Esophagus (tissue), 2 donors: ENCODE data around the gene PEAK1. TPM values are rescaled to one million over a fixed set of nuclear protein-coding genes. Genes with fewer than 3 reads are reported as not detected.

Experiments used
- H3K27ac ChIP-seq, 2 donors: one replicate each; pipeline ENCODE4 v1.5.1; 2013; ENCODE audit warnings: low read depth in 2 of 2, mild to moderate bottlenecking in 2 of 2, inconsistent platforms in 1 of 2, low read length in 1 of 2, moderate library complexity in 1 of 2
- H3K27me3 ChIP-seq, 2 donors: one replicate each; pipeline ENCODE4 v1.6.1; 2013; ENCODE audit warnings: low read length in 2 of 2, control low read depth in 1 of 2, mild to moderate bottlenecking in 1 of 2; ENCODE audit not compliant: insufficient read depth in 2 of 2, control insufficient read depth in 1 of 2
- H3K36me3 ChIP-seq, 2 donors: one replicate each; pipeline ENCODE4 v1.6.1; 2013; ENCODE audit warnings: low read length in 1 of 2; ENCODE audit not compliant: control insufficient read depth in 2 of 2, insufficient read depth in 2 of 2
- H3K4me1 ChIP-seq, 2 donors: one replicate each; pipeline ENCODE4 v1.6.1; 2013; ENCODE audit warnings: low read length in 1 of 2; ENCODE audit not compliant: control insufficient read depth in 2 of 2, insufficient read depth in 2 of 2
- H3K4me3 ChIP-seq, 2 donors: one replicate each; pipeline ENCODE4 v1.5.1; 2013; ENCODE audit warnings: low read length in 2 of 2, mild to moderate bottlenecking in 2 of 2, low read depth in 1 of 2, moderate library complexity in 1 of 2
- H3K9me3 ChIP-seq, 2 donors: one replicate each; pipeline ENCODE4 v1.6.1; 2013; ENCODE audit warnings: mild to moderate bottlenecking in 2 of 2, low read depth in 1 of 2, low read length in 1 of 2, moderate library complexity in 1 of 2; ENCODE audit not compliant: control insufficient read depth in 2 of 2, insufficient read depth in 1 of 2
- WGBS, 2 donors: extraction: QIAGEN DNeasy Blood & Tissue Kit; methylation state at CpG; one replicate each; pipeline ENCODE4 v1.1.7; 2013; 5-methylcytosine and 5-hydroxymethylcytosine counted together
- polyA plus RNA-seq, 2 donors: library from polyadenylated mRNA; stranded (reverse); fragments of 200-250 nt; gene quantifications; one replicate each; pipeline ENCODE4 v1.2.3, GENCODE V29; 2013
- donor health status: healthy with polysubstance abuse.
- donor health status: Bipolar disorder and iron deficiency.

PEAK1 gene
- polyA plus RNA-seq, 2 donors: 1.9 to 3.6 TPM

DNA sequence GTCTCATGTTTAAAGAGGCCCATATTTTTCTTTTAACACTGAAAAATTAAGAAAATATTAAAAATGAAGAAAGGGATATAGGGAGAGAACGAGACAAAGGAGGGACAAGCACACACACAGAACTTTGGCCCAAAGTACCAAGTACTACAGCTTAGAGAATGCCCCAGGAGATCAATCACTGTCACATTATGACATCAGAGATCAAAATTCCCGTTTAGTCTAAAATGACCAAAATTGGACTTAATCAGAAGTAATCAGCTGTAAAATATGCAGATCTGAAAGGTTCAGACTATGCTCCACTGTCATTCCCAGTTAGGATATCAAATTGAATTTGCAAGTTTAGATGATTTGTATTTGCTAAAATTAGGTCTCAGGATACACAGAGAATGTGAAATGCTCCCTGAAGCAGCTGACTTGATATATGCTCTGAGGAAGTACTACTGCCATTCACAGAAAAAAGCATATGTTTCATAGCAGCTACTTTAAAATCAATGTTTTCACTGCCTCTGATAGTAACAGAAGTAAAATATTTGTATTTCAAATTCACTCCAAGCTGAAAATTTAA is 123.0 kb downstream of the PEAK1 start:
- no peak overlapping the region for H3K4me3 ChIP-seq
- H3K27me3 ChIP-seq: no peaks in the 10 kb centered on the region
- no peaks in the 10 kb centered on the region for H3K9me3 ChIP-seq
- WGBS, 2 donors: 63 to 77% methylated on average over 2 of the region's 2 CpGs
- H3K27ac ChIP-seq: no peak overlapping the region
- no peaks in the 10 kb centered on the region for H3K36me3 ChIP-seq
- no peaks in the 10 kb centered on the region for H3K4me1 ChIP-seq

GRCh38 chr15:77295446-77295845 is 124.5 kb downstream of the PEAK1 start:
- no peaks in the 10 kb centered on the region for H3K9me3 ChIP-seq
- H3K36me3 ChIP-seq: no peaks in the 10 kb centered on the region
- no peaks in the 10 kb centered on the region for H3K27me3 ChIP-seq
- no peak overlapping the region for H3K27ac ChIP-seq
- no peak overlapping the region for H3K4me3 ChIP-seq
- WGBS, 2 donors: 83 to 84% methylated on average over 2 of the region's 2 CpGs
- H3K4me1 ChIP-seq: no peaks in the 10 kb centered on the region

GRCh38 chr15:77292969-77293558 is 126.8 kb downstream of the PEAK1 start:
- Histone ChIP-seq H3K4me1 (no peaks in the 10 kb centered on the region), H3K9me3 (no peaks in the 10 kb centered on the region), H3K36me3 (no peaks in the 10 kb centered on the region), H3K27ac (no peak overlapping the region), H3K27me3 (no peaks in the 10 kb centered on the region), H3K4me3 (no peak overlapping the region)
- WGBS, 2 donors: 88 to 96% methylated on average over 1 of the region's 1 CpG

DNA sequence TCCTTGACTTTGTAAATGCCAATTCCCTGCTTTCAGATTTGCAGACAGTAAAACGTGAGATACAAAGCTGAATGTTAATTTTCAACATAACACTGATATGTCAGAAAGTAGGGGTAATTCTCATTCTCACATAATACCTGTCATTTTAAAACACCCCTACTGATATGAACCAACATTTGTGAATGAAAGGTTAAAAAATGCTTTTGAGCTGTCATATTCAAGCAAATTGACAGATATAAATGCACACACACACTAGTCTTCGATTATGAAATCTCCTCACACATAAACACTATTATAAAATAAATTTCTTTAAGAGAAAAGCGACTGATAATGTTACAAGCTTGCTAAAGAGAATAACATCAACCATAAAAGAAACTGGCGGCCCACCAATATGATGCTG is 128.8 kb downstream of the PEAK1 start:
- H3K9me3 ChIP-seq: no peaks in the 10 kb centered on the region
- H3K4me3 ChIP-seq: no peak overlapping the region
- 92 to 93% methylated on average over 4 of the region's 4 CpGs for WGBS, 2 donors
- H3K36me3 ChIP-seq: no peaks in the 10 kb centered on the region
- H3K4me1 ChIP-seq: no peaks in the 10 kb centered on the region
- H3K27ac ChIP-seq: no peak overlapping the region
- H3K27me3 ChIP-seq: no peaks in the 10 kb centered on the region

- Histone ChIP-seq H3K27me3 (no peaks in the 10 kb centered on the region), H3K4me1 (no peaks in the 10 kb centered on the region), H3K9me3 (no peaks in the 10 kb centered on the region), H3K4me3 (no peak overlapping the region), H3K36me3 (no peaks in the 10 kb centered on the region), H3K27ac (no peak overlapping the region)
- WGBS, 2 donors: 73 to 79% methylated on average over 2 of the region's 2 CpGs
Observed at GRCh38 chr15:77287385-77287784, 132.5 kb downstream of the PEAK1 start.

DNA sequence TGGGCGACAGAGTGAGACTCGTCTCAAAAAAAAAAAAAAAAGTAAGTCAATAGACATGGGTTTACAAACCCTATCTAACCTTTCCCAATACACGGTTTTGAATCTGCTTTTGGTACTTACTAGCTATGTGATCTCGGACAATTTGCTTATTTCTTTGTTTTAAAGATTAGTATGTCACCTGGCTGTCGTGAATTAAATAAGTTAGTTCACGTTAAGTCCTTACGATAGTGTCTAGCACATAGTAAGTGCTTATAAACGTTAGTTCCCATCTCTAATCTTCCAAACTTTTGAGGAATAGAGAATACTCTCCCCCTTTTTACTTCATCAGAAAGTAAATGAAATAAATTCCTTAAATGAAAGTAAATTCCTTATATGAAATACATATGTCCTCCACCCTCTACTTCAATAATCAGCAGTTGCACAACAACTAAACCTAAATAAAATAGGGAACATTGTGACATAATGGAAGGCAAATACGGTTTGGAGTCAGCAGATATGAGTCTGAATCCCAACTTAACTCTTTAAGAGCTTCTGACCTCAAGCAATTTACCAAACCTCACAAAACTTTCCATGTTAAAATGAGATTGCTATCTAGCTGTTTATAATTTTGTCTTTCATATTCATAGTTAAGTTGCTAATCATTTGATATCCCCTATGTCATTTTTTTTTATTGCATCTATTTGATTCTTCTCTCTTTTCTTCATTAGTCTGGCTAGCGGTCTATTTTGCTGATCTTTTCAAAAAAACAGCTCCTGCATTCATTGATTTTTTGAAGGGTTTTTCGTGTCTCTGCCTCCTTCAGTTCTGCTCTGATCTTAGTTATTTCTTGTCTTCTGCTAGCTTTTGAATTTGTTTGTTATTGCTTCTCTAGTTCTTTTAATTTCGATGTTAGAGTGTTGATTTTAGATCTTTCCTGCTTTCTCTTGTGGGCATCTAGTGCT is 134.6 kb downstream of the PEAK1 start:
- 89 to 90% methylated on average over 12 of the region's 12 CpGs for WGBS, 2 donors
- Histone ChIP-seq H3K4me1 (no peaks in the 10 kb centered on the region), H3K36me3 (no peaks in the 10 kb centered on the region), H3K27me3 (no peaks in the 10 kb centered on the region), H3K4me3 (no peak overlapping the region), H3K9me3 (no peaks in the 10 kb centered on the region), H3K27ac (no peak overlapping the region)

DNA sequence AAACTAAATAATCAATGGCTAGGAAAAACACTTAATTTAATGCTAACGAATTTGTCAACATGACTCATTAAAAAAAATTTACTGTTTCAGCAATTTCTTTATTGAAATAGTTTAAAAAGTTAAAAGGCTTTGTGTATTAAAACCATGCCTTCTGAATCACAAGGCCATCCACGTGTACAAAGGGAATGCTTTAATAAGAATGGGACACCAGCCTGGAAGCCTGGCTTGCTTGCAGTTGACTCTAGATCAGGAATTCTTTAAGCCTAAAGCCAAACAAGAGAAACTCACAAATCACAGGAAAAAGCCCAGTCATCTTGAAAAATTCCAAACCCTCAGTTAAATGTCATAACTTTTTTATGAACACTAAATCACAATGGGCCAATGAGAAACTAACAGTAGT is 137.6 kb downstream of the PEAK1 start:
- H3K4me1 ChIP-seq: no peaks in the 10 kb centered on the region
- peaks cover 0 to 4% of the 10 kb centered on the region in 2 donors for H3K36me3 ChIP-seq
- H3K4me3 ChIP-seq: no peak overlapping the region
- WGBS, 2 donors: 42 to 65% methylated on average over 2 of the region's 2 CpGs
- no peak overlapping the region for H3K27ac ChIP-seq
- no peaks in the 10 kb centered on the region for H3K27me3 ChIP-seq
- no peaks in the 10 kb centered on the region for H3K9me3 ChIP-seq

- Histone ChIP-seq H3K36me3 (peaks cover 0 to 4% of the 10 kb centered on the region in 2 donors), H3K4me3 (no peak overlapping the region), H3K4me1 (no peaks in the 10 kb centered on the region), H3K27ac (no peak overlapping the region), H3K27me3 (no peaks in the 10 kb centered on the region), H3K9me3 (no peaks in the 10 kb centered on the region)
- WGBS, 2 donors: 92% methylated on average over 1 of the region's 1 CpG
Observed at GRCh38 chr15:77276943-77277342, 143.0 kb downstream of the PEAK1 start.

GRCh38 chr15:77276096-77276495 is 143.8 kb downstream of the PEAK1 start:
- Histone ChIP-seq H3K27me3 (no peaks in the 10 kb centered on the region), H3K36me3 (peaks cover 0 to 4% of the 10 kb centered on the region in 2 donors), H3K9me3 (no peaks in the 10 kb centered on the region), H3K4me3 (no peak overlapping the region), H3K27ac (no peak overlapping the region), H3K4me1 (no peaks in the 10 kb centered on the region)
- WGBS, 2 donors: 63 to 83% methylated on average over 3 of the region's 3 CpGs
